NB4 (cell line): ENCODE results near the gene HYDIN.

ENCODE experiments used
- MYC ChIP-seq: IDR thresholded peaks from 2 replicates; pipeline ENCODE4 v1.6.1; 2011; ENCODE audit warnings: low read depth, low read length
- POLR2A ChIP-seq: IDR thresholded peaks from 2 replicates; pipeline ENCODE4 v1.6.1; 2011; ENCODE audit warnings: mild to moderate bottlenecking; ENCODE audit not compliant: insufficient read length; ENCODE audit errors: extremely low read depth
- TF ChIP-seq, protein P1 (sequence below): IDR thresholded peaks from one replicate; pipeline ENCODE4 v1.5.1; 2012; ENCODE audit warnings: low read depth, low read length
- TF ChIP-seq, protein P2 (sequence below): IDR thresholded peaks from 2 replicates; pipeline ENCODE4 v1.6.1; 2011; ENCODE audit warnings: low read depth, low read length

DNA sequence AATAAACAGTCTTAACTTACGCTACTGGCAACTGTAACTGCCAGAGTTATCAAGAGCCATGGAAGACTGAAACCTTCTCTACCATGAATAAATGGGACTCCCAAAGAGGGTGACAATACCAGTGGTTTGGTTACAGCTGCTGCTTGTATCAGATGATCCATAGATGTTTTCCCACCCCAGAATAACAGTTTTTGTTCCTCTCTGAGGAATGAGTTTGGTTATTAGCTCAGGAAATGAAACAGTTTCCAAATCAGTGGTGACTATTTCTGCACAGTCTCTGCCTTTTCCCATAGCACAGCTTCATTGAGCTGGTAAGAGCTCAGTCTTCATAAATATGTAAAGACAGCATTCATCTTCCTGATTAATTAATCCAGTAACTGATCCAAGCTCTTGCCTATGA lies 14.0 kb upstream of the HYDIN start:
- TF ChIP-seq, protein P1, sequence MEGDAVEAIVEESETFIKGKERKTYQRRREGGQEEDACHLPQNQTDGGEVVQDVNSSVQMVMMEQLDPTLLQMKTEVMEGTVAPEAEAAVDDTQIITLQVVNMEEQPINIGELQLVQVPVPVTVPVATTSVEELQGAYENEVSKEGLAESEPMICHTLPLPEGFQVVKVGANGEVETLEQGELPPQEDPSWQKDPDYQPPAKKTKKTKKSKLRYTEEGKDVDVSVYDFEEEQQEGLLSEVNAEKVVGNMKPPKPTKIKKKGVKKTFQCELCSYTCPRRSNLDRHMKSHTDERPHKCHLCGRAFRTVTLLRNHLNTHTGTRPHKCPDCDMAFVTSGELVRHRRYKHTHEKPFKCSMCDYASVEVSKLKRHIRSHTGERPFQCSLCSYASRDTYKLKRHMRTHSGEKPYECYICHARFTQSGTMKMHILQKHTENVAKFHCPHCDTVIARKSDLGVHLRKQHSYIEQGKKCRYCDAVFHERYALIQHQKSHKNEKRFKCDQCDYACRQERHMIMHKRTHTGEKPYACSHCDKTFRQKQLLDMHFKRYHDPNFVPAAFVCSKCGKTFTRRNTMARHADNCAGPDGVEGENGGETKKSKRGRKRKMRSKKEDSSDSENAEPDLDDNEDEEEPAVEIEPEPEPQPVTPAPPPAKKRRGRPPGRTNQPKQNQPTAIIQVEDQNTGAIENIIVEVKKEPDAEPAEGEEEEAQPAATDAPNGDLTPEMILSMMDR: no peak
- TF ChIP-seq, protein P2, sequence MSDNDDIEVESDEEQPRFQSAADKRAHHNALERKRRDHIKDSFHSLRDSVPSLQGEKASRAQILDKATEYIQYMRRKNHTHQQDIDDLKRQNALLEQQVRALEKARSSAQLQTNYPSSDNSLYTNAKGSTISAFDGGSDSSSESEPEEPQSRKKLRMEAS: no peak
- no peak for TF ChIP-seq POLR2A
- no peak for TF ChIP-seq MYC
